RWPE2 (cell line): ENCODE data around the gene LYRM7.

Experiments used
- ATAC-seq: fragments of 200-7000 bp; cut with Tn5 transposase; 3 replicates; pipeline ENCODE4 v1.9.1; 2021; ENCODE audit warnings: low read depth
- DNase-seq: peaks from one replicate; pipeline ENCODE4 v3.0.0-alpha.2; 2020; ENCODE audit warnings: low spot score
- H3K27ac ChIP-seq: fragments of 450-650 bp; 2 replicates; pipeline ENCODE4 v1.5.1; 2017; ENCODE audit warnings: mild to moderate bottlenecking; ENCODE audit not compliant: poor library complexity, severe bottlenecking
- H3K27me3 ChIP-seq: fragments of 250-450 bp; sonication (Bioruptor Pico); 2 replicates; pipeline ENCODE4 v1.5.1; 2021; ENCODE audit warnings: mild to moderate bottlenecking, moderate library complexity; ENCODE audit not compliant: insufficient read depth, poor library complexity, severe bottlenecking
- H3K36me3 ChIP-seq: fragments of 250-450 bp; sonication (Bioruptor Pico); 2 replicates; pipeline ENCODE4 v1.5.1; 2020; ENCODE audit warnings: low read depth, mild to moderate bottlenecking, moderate library complexity
- H3K4me1 ChIP-seq: fragments of 250-450 bp; sonication (Bioruptor Pico); 2 replicates; pipeline ENCODE4 v1.5.1; 2021; ENCODE audit warnings: mild to moderate bottlenecking, moderate library complexity; ENCODE audit not compliant: insufficient read depth, poor library complexity, severe bottlenecking
- H3K4me3 ChIP-seq: fragments of 250-450 bp; sonication (Bioruptor Pico); 2 replicates; pipeline ENCODE4 v1.5.1; 2021; ENCODE audit warnings: mild to moderate bottlenecking, moderate library complexity; ENCODE audit not compliant: severe bottlenecking
- H3K9me3 ChIP-seq: fragments of 250-450 bp; sonication (Bioruptor Pico); 2 replicates; pipeline ENCODE4 v1.5.1; 2021; ENCODE audit warnings: mild to moderate bottlenecking, moderate library complexity; ENCODE audit not compliant: severe bottlenecking
- CTCF ChIP-seq: fragments of 450-650 bp; IDR thresholded peaks from one replicate; pipeline ENCODE4 v1.5.1; 2017; ENCODE audit warnings: mild to moderate bottlenecking, moderate library complexity; ENCODE audit not compliant: poor library complexity, severe bottlenecking

LYRM7 gene

DNA sequence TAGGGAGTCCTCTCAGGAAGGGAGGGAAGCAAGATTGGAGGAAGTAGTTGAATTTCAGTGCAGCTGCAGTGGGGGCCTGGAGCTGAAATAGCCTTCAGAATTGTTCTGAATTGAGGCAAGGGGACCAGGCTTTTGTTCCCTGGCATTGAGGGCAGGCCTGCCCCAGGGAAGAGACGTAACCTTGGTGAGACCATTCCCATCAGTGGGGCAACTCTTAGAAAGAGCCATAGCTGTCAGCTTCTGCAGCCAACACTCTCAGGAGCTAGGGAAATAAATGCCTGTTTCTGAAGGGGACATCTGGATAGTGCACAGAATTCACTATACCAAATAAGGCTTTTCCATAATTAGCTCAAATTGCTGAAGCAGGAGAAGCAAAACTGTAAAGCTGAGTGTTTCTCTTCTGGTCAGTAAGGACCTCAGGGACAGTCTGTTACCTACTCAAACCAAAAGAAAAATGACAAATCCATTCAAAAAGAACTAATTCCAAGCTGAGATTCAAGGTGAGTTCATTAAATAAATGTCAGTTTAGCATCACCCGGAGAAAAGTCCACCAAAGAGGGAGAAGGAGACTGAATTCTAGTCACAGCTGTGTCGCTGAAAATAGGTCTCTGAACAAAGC, 44.0 kb downstream of the LYRM7 start:
- no peaks in the 10 kb centered on the region for H3K27me3 ChIP-seq
- no peaks in the 10 kb centered on the region for H3K36me3 ChIP-seq
- H3K4me1 ChIP-seq = peaks cover 15% of the 10 kb centered on the region
- TF ChIP-seq CTCF = no peak
- DNase-seq = no peak
- H3K4me3 ChIP-seq = no peak overlapping the region
- no peak for ATAC-seq
- no peak overlapping the region for H3K27ac ChIP-seq
- H3K9me3 ChIP-seq = no peaks in the 10 kb centered on the region

DNA sequence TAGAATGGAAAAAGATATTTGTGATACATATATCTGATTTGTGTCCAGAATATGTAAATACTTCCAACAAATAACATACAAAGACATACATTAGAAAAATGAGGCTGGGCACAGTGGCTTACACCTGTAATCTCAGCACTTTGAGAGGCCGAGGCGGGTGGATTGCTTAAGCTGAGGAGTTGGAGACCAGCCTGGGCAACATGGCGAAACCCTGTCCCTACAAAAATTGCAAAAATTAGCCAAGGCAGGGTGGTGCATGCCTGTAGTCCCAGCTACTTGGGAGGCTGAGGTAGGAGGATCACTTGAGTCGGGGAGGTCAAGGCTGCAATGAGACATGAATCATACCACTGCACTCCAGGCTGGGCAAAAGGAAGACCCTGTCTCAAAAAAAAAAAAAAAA, 47.0 kb downstream of the LYRM7 start:
- TF ChIP-seq CTCF = no peak
- no peaks in the 10 kb centered on the region for H3K27me3 ChIP-seq
- no peak for DNase-seq
- H3K4me3 ChIP-seq = no peak overlapping the region
- peaks cover 23% of the 10 kb centered on the region for H3K4me1 ChIP-seq
- H3K9me3 ChIP-seq = no peaks in the 10 kb centered on the region
- ATAC-seq = no peak
- no peak overlapping the region for H3K27ac ChIP-seq
- H3K36me3 ChIP-seq = no peaks in the 10 kb centered on the region

DNA sequence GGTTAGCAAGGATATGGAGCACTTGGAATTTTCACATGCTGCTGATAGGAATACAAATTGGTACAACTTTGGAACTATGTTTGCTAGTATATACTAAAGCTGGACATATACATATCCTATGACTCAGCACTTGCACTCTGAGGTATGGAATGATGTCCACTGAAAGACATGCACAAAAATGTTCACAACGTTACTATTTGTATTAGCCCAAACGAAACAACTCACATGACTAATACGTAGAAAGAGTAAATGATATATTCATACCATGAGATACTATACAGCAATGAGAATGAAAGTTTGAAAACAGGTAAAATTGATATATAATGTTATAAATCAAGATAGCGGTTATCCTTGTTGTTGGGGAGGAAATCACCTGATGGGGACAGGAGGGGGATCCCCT, 47.6 kb downstream of the LYRM7 start:
- Histone ChIP-seq H3K9me3 (no peaks in the 10 kb centered on the region), H3K4me1 (peaks cover 23% of the 10 kb centered on the region), H3K36me3 (no peaks in the 10 kb centered on the region), H3K27ac (no peak overlapping the region), H3K4me3 (no peak overlapping the region), H3K27me3 (no peaks in the 10 kb centered on the region)
- DNase-seq = no peak
- no peak for TF ChIP-seq CTCF
- peak; percentile 77 for ATAC-seq

GRCh38 chr5:131220566-131220965, 49.8 kb downstream of the LYRM7 start:
- Histone ChIP-seq H3K27ac (no peak overlapping the region), H3K9me3 (no peaks in the 10 kb centered on the region), H3K36me3 (no peaks in the 10 kb centered on the region), H3K4me3 (no peak overlapping the region), H3K4me1 (peaks cover 23% of the 10 kb centered on the region), H3K27me3 (no peaks in the 10 kb centered on the region)
- TF ChIP-seq CTCF = no peak
- ATAC-seq (no peak), DNase-seq (no peak)

GRCh38 chr5:131221008-131221703, 50.4 kb downstream of the LYRM7 start:
- H3K9me3 ChIP-seq = no peaks in the 10 kb centered on the region
- H3K27ac ChIP-seq = no peak overlapping the region
- DNase-seq (no peak), ATAC-seq (no peak)
- no peaks in the 10 kb centered on the region for H3K36me3 ChIP-seq
- H3K4me3 ChIP-seq = no peak overlapping the region
- no peaks in the 10 kb centered on the region for H3K27me3 ChIP-seq
- peaks cover 23% of the 10 kb centered on the region for H3K4me1 ChIP-seq
- no peak for TF ChIP-seq CTCF
